NCI-H345 treated with DMSO at 0.1 percent for 48 hours (cell line): Measurements from ENCODE around the gene GPR68.
"Not testable (repeated sequence)": the region's sequence is repeated elsewhere in the genome, so short reads cannot be mapped to it uniquely, and the experiment has no call there.

Source experiments
- DNase-seq: peaks from one replicate; lab custom pipeline; 2025; ENCODE audit not compliant: unreplicated experiment; lab: John Stamatoyannopoulos, UW

Gene GPR68

DNA sequence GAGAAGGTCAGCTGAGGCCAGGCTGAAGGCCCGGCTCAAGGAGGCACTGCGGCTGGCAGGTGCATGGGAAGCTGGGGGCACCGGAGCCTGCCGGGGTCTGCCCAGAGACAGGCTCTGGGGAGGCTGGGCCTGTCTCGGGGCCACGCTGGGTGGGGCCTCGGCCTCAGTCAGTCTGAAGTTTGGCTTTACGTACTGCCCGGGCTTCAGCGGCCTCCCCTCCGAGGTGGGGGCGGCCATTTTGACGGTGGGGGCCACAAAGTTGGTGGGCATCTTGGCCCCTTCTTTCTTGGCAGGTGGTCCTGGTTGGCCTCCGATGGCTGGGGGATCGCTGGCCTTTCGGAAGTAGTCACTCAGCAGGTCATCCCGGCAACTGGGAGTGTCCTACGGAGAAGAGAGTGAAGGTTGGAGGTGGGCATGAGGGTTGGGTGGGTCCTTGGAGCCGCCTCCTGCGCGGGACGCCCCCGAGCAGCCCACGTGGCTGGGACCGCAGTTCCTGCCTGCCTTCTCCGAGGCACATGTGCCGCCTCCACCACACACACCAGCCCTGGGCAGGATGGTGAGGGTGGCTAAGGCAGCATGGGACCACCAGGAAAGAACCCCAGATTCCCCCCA, 28.9 kb upstream of the GPR68 start:
- DNase-seq = no peak

DNA sequence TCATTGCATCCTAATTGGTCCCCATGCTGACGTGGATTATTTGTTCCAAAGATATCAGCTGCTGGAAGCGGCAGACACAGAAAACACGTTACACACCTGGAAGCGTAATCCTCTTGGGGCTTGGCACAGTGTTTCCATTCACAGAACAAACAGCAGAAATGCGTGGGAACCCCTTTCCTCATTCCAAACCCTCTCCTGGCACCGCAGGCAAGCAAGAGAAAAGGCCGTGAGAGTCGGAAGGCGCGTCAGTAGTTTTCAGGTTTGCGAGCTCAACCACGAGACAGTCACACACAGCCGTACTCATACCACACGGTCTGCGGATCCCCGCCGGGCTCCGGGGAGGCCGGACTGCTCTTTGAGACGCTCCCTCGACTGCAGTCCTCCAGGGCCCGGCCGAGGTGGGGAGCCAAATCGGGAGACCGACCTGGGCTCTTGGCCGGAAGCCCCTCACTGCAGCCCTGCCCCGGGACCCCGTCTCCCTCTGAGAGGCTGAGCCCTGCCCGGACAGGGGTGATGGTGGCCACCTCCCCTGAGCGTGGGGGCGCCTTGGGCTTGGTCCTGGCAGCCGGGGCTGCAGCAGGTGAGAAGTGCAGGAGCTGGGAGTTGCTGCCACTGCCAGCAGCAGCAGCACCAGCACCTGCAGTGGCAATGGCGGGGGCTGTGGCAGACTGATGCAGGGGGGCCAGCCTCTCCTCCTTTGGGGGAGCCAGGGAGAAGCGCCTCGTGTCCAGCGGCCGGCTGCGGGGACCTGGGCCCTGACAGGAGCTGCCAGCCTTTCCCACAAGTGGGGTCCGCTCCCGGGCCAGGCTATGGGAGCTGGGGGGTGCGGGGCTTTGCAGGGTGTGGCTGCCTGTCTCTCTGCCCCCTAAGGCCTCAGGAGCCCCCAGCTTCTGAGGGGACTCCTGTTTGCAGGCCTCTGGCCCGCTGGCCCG, 28.1 kb upstream of the GPR68 start:
- no peak for DNase-seq

DNA sequence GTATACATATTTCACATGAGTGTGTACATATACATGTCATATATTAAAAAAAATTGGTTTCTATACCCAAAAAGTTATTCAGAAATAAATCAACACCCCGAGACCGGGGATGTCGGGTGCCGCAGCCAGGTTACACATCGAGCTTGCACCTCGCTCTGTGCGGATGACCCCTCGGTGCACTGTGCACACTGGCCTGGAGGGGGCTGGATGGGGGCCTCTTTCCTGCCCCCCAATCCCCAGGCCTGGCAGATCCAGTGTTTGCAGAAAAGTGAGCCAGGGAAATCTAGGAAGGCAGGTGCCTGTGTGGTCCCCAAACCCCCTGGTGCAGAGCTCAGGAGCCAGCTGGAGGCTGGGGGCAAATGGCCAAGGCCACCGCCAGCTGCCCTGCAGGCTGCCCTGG, 27.1 kb upstream of the GPR68 start:
- DNase-seq = no peak

DNA sequence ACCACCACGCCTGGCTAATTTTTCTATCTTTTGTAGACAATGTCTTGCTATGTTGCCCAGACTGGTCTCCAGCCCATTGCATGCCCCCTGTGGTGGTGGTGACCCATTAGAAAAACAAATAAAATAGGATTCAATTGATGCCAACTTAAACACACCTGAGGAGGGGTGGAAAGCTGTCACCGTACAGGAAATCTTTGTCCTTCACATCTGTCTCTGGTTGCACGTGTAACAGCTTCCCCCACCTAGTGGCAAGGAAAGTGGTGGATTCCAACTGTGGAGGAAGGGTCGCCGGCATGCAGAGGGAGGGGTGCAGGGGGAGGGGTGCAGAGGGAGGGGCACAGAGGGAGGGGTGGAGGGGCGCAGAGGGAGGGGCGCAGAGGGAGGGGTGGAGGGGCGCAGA, 26.1 kb upstream of the GPR68 start:
- no peak for DNase-seq

DNA sequence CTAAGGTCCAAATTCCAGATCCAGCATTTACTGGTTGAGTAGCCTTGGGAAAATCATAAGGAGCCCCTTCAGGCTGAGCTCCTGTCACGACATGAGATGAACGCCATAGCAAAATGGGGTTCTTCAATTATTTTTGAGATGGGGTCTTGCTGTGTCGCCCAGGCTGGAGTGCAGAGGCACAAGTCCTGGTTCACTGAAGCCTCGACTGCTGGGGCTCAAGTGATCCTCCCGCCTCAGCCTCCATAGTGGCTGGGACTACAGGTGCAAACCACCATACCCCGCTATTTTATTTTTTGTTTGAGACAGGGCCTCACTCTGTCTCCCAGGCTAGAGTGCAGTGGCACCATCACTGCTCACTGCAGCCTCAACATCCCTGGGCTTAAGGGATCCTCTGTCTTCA, 25.7 kb upstream of the GPR68 start:
- no peak for DNase-seq

DNA sequence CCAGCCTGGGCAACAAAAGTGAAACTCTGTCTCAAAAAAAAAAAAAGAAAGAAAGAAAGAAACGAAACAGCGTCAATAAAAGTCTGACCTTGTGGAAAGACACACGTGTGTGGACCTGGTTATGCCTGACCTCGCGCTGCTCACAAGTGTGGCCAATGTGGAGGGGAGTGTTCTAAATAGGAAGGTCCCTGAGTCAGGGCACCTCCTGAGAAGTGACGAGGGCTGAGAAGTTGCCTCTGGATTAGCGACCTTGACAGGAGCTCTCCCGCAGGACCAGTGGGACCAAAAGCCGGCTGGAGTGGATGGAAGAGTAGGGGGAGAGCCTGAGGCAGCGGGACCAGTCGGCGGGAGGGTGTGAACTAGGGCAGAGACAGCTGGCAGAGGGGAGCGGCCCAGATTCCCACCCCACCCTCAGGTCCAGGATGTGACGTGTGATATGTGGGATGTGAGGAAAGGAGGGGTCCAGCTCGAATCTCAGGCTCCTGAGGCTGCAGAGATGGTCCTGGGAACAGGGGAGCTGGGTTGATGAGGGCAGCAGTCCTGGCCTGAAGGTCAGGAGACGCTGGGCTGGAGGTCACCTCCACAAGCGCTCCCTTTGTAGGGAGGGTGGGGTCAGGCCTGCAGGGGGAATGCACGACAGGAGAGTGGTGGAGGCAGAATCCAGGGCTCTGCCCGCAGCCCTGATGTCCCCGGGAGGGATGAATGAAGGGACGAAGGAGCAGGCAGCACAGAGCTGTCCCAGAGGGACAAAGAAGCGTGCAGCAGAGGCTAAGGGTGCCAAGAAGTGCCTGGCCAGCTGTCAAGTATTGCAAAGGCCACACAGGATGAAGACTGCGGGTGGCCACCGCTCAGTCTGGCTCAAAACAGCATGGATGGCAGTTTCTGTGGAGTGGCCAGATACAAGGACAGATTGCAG, 24.8 kb upstream of the GPR68 start:
- no peak for DNase-seq

DNA sequence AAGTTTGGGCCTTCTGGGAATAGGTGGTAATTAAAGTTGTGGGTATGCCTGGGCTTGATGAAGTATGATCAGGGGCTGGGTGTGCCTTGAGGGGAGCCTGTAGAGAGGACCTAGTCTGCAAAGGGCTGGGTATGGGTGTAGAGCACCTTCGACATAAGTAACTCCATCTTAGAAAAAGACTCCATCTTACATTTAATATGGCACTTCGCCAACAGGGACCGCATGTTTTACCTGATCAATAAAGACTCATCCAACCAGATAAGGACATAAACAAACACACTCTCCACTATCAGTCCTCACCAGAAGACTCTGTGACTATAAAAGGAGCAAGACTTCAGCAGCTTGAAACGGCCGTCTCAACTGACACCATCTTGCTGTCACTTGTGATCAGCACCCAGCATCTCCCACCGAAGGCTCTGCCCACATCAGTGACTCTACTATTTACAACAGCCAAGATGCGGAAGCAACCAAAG, 23.5 kb upstream of the GPR68 start:
- DNase-seq = no peak

DNA sequence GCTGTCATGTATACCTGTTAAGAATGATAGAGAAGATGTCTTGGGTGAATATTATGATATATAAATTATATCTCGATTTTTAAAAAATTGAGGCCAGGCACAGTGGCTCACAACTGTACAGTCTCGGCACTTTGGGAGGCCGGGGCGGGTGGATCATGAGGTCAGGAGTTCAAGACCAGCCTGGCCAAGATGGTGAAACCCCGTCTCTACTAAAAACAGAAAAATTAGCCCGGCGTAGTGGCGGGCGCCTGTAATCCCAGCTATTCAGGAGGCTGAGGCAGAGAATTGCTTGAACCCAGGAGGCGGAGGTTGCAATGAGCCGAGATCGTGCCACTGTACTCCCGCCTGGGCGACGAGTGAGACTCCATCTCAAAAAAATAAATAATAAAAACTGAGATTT, 21.8 kb upstream of the GPR68 start:
- not testable (repeated sequence) for DNase-seq

DNA sequence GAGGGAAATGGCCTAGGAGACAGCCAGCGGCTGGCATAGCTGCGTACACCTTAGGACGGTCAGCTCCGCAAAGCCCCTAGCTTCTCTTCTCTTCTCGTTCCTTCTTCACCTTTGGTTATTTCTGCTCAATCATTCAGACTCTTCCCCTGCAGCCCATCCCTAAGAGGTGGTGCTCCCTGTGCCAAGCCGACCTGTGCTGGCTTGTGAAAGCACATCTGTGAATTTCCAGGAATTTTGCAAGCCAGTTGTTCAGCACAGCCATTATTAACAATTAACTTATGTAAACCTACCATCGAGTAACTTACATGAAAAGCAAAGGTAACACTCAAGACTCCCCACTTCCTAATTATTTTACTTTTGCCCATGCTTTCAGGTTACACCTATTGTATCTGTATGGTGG, 20.9 kb upstream of the GPR68 start:
- DNase-seq = no peak

DNA sequence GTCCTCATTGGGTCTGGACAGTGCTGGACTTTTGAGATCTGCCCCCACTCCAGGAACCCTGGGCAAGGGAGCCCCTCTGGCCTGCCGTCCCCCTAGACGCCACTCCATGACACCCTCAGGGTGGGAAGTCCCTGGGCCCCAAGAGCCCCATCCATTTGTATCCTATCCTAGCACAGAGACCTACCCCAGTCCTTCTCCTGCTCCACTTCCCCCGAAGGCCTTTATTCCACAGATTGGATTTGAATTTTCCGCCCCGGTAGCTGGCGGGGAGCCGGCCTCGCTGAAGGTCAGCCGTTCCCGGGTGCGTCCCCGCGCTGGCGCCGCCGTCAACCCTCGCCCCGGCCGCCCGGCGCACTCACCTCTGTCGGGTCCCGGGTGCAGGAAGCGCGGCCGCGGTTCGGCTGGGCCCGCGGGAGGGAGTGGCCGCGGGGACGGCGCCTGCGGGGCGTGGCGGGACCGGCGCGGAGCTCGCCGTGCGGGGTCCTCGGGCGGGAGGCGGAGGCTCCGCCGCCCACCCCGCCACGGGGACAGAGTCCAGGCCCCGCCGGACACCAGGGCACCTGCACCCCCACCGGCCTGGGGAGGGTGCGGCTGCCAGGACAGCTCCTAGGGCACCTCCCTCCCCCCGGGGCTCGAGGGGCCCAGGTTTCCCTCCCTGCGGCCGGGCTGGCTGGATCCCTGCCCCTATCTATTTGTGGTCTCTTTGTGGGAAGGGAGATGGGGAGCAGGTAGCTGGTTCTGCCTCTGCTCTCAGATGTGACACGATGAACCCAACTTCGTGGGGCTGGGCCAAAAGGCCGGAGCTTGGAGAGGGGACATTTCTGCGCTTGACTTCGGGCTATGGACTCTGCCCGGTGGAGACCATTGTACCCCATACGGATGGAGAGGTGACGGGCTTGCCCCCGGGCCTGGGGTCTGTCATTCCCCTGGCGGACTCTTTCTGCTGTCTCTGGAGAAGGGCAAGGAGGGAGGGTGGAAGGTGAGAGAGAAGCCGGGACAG, 19.9 kb upstream of the GPR68 start:
- no peak for DNase-seq

DNA sequence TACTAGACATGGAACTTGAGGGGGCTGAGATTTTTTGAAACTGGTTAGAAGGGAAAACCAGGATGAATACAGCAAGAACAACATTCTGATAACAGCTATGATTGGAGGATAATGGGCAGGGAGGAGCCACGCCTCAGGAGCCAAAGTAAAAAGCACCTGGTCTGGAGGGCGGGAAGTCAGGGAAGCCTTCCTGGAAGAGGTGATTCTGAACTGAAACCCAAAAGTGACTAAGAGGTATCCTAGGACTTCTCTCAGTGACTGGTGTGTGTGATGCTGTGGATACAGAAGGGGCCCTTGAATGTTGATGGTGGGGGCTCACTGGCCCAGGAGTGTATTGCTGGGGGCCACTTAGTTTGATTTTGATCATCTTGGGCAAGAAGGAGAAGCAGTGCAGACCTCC, 18.8 kb upstream of the GPR68 start:
- DNase-seq = no peak

DNA sequence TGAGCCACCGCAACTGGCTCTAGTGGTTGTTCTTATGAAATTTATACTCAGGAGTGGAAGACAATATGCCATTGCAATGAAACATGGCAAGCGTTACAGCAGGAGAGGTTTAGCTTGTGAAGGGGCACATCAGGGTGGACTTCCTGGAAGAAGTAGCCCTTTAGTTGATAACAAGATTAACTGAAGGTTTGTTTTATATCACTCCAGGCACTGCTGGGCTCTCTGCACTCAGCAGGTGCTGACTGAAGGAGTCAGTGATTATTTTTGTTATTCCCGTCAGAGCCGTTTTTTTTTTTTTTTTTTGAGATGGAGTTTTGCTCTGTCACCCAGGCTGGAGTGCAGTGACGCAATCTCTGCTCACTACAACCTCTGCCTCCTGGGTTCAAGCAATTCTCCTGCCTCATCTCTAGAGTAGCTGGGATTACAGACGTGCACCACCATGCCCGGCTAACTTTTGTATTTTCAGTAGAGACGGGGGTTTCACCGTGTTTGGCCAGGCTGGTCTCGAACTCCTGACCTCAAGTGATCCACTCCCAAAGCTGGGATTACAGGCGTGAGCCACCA, 17.6 kb upstream of the GPR68 start:
- DNase-seq = no peak

DNA sequence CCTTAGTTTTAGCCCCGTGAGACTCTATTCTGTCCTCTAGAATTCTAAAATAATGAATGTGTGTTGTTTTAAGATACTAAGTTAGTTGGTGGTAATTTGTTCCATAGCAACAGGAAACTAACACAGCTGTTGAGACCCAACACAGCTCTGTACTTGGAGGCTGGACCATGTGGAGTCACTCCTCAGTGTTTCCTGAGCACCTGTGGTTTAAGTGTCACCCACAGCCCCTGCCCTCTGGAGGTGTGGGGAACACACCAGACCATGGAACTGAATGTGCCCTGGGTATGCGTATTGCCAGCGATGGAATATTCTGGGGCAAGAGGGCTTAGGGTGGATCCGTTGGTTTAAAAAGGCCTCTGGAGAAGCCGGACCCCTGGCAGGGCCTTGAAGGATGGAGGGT, 16.6 kb upstream of the GPR68 start:
- DNase-seq = no peak

DNA sequence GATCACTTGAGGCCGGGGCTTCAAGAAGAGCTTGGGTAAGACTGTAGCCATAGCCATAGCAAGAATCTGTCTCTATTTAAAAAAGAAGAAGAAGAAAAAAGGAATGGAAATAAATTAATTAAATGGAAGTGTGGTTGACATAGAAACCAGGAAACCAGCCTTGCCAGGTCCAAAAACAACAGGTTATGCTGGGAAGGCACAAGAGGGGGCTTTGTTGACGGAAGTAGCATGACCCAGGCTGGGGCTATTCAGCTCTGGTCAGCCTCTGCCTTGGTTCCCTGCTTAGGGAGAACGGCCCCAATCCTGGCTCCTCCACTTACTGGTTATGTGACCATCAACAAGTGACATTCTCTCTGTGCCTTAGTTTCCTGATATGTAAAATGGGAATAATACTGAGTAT, 14.4 kb upstream of the GPR68 start:
- DNase-seq = no peak

DNA sequence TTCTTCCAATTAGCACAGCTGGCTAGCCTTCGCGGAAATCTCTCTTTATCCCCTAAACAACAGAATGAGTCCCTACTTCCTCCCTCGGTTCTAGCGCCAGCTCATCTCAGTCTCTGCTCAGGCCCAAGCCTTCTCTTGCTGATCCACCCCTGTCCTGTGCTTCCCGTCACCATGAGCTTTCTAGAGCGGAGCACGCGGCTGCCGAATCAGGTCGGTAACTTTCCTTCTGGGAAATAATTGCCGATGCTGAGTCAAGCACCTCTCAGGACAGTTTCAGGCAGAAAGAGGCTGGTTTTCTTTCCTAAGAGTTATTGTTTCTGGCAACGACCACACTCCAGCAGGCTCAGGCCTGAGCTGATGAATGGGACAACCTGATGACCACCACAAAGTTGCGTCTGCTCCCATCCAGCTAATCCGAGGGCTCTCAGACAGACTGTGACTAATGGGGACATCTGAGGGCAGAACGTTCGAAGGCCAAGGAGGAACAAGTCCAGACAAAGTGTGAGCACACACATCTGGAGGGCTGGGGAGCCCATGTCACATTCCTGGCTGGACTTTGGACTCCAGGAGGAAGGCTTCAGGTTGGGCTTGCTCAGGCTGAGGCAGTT, 13.6 kb upstream of the GPR68 start:
- no peak for DNase-seq

DNA sequence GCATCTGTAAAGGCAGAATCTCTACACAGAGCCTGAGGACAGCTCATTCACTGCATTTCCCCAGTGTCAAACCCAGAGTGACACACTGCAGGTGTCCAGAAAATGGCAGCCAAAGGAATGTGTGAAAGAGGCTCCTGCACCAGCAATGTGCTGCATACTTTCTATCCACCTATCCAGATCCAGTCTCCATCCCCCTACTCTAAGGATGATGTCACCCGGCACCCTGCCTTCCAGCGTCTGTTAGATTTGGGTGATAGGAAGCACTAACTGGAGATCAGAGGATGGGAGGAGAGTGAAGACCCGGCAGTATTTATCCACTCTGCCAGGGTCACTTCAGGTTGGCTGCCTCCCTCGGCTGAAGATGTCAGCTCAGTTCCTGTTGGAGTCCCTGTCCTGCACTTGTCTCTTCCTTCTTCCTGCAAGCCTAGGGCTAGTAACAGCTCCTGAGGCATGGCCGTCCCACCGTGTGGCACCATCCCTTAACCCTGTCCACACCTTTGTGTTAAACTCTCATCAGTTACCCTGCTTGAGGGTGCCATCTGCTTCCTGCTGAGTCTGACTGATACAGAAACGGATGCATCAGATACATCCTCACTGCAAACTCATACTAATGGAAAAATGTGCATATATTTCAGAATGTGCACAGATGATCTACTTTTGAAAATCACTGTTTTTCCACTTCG, 13.0 kb upstream of the GPR68 start:
- no peak for DNase-seq

DNA sequence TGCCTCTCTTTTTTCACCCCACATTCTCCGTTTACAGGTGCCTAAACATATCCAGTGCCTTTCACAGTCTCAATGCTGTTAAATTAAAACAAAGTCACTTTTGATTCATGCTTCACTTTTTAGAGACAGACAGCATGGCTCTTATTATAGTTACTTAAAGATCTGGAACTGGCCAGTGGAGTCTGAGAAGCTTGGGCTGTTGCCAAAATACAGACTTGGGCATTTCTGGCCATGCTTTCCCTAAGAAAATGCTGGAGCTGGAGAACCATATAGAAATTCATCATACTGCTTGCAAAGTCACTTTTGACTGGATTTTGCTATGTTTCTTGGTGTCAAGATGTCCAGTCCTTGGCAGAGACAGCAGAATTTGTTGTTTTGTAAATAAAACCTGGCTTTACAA, 12.2 kb upstream of the GPR68 start:
- DNase-seq = no peak

DNA sequence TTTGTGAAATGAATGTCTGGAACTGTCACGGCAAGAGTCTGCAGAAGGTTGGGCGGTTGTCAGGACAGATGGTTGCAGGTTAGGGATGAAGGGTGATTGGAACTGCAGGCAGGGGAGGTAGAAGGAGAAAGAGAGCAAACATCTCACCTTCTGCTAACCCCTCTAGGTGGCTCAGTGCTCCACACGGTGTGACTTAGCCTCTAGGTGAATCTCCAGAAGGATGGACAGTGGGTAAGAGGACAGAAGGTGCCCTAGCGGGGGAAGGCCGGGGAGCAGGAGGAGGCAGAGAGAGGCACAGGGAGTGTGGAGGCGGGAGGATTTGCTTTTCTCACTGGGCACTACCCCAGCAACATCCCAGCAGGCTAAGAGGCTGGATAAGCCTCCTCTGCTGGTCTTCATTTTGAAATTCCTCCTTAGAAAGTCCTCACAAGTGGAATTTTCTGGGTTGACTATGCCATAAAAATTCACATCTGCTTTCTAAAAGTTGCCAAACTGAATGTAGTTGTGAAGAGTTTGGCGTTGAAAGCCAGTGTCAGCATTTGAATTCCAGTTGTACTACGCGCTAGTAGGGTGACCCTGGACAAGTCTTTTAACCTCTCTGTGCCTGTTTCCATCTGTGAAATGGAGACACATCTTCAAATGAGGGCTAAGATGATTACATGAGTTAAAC, 10.7 kb upstream of the GPR68 start:
- no peak for DNase-seq
